Gastroesophageal sphincter (tissue), 4 donors: ENCODE results near the gene PCDHA8. TPM values are rescaled to one million over a fixed set of nuclear protein-coding genes. Genes with fewer than 3 reads are reported as not detected.
"Not testable (repeated sequence)": the region's sequence is repeated elsewhere in the genome, so short reads cannot be mapped to it uniquely, and the experiment has no call there.

ENCODE experiments used
- ATAC-seq: fragments of 150-250 bp; one replicate; pipeline ENCODE4 v1.9.1; 2016; ENCODE audit warnings: mild to moderate bottlenecking, moderate library complexity
- H3K27ac ChIP-seq, 4 donors: fragments of 200-600 bp; sonication (generic) in 3 of 4; 1 replicate in 3 of 4; 2 replicates in 1 of 4; pipeline ENCODE4 v1.5.1; 2016 to 2019
- H3K27me3 ChIP-seq: fragments of 200-600 bp; sonication (generic); one replicate; pipeline ENCODE4 v1.5.1; 2019
- H3K36me3 ChIP-seq, 2 donors: fragments of 200-600 bp; sonication (generic); one replicate each; pipeline ENCODE4 v1.5.1; 2019; ENCODE audit warnings: control low read depth in 1 of 2
- H3K4me1 ChIP-seq, 3 donors: fragments of 200-600 bp; sonication (generic); 1 replicate in 2 of 3; 2 replicates in 1 of 3; pipeline ENCODE4 v1.5.1; 2016 to 2019; ENCODE audit warnings: control low read depth in 2 of 3
- H3K4me3 ChIP-seq, 2 donors: fragments of 200-600 bp; sonication (generic); one replicate each; pipeline ENCODE4 v1.5.1; 2019; ENCODE audit warnings: mild to moderate bottlenecking in 1 of 2, moderate library complexity in 1 of 2
- H3K9me3 ChIP-seq, 3 donors: fragments of 200-600 bp; sonication (generic); one replicate each; pipeline ENCODE4 v1.5.1; 2017 to 2019; ENCODE audit warnings: control low read depth in 2 of 3
- EP300 ChIP-seq: sonication (generic); formaldehyde crosslinking; IDR thresholded peaks from one replicate; pipeline ENCODE4 v1.6.1; 2017; ENCODE audit warnings: antibody characterized with exemption, mild to moderate bottlenecking
- POLR2A ChIP-seq, 2 donors: fragments of 450-650 bp; IDR thresholded peaks; one replicate each; pipeline ENCODE4 v1.6.1; 2017; ENCODE audit warnings: antibody characterized with exemption in 2 of 2, mild to moderate bottlenecking in 2 of 2, moderate library complexity in 1 of 2
- POLR2AphosphoS5 ChIP-seq: sonication (generic); formaldehyde crosslinking; IDR thresholded peaks from one replicate; pipeline ENCODE4 v1.6.1; 2017; ENCODE audit warnings: antibody characterized with exemption
- WGBS, 2 donors: methylation state at CpG; one replicate each; pipeline ENCODE4 v1.1.5; 2018; ENCODE audit warnings: low coverage in 1 of 2; 5-methylcytosine and 5-hydroxymethylcytosine counted together
- total RNA-seq, 4 donors: library from RNA; depleted of rRNA; stranded (reverse); fragments of >200 nt; gene quantifications; one replicate each; pipeline ENCODE4 v1.1.0, GENCODE V29; 2016
- TF ChIP-seq, protein P1 (sequence below), 4 experiments: fragments of 200-600 bp in 2 of 4; fragments of 450-650 bp in 2 of 4; sonication (generic) in 1 of 4; IDR thresholded peaks; one replicate each; pipeline ENCODE4 v1.5.1; 2017 to 2019; ENCODE audit warnings: antibody characterized with exemption in 4 of 4, mild to moderate bottlenecking in 2 of 4, moderate library complexity in 2 of 4

The PCDHA8 gene
- total RNA-seq, 4 donors from 2014 or later: 0.15 TPM; not detected in 3

DNA sequence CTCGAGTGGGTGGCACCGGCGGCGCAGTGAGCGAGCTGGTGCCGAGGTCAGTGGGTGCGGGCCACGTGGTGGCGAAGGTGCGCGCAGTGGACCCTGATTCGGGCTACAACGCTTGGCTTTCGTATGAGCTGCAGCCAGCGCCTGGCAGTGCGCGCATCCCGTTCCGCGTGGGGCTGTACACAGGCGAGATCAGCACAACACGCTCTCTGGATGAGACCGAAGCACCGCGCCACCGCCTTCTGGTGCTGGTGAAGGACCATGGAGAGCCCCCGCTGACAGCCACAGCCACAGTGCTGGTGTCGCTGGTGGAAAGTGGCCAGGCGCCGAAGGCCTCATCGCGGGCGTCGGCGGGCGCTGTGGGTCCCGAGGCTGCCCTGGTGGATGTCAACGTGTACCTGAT is 17.5 kb upstream of the PCDHA8 start:
- TF ChIP-seq, protein P1, sequence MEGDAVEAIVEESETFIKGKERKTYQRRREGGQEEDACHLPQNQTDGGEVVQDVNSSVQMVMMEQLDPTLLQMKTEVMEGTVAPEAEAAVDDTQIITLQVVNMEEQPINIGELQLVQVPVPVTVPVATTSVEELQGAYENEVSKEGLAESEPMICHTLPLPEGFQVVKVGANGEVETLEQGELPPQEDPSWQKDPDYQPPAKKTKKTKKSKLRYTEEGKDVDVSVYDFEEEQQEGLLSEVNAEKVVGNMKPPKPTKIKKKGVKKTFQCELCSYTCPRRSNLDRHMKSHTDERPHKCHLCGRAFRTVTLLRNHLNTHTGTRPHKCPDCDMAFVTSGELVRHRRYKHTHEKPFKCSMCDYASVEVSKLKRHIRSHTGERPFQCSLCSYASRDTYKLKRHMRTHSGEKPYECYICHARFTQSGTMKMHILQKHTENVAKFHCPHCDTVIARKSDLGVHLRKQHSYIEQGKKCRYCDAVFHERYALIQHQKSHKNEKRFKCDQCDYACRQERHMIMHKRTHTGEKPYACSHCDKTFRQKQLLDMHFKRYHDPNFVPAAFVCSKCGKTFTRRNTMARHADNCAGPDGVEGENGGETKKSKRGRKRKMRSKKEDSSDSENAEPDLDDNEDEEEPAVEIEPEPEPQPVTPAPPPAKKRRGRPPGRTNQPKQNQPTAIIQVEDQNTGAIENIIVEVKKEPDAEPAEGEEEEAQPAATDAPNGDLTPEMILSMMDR (IDR thresholded peaks at IDR 0.05): no peak
- TF ChIP-seq POLR2A (IDR thresholded peaks at IDR 0.05): no peak
- no CpG with 5 or more reads among the region's 38 CpGs for WGBS, 2 donors
- H3K9me3 ChIP-seq: peaks cover 0 to 37% (median 0%) of the 10 kb centered on the region in 3 donors
- no peak overlapping the region for H3K4me3 ChIP-seq
- H3K27ac ChIP-seq: no peak overlapping the region
- no peaks in the 10 kb centered on the region for H3K36me3 ChIP-seq
- ATAC-seq: no peak
- H3K4me1 ChIP-seq: no peaks in the 10 kb centered on the region
- H3K27me3 ChIP-seq: peaks cover 55% of the 10 kb centered on the region

DNA sequence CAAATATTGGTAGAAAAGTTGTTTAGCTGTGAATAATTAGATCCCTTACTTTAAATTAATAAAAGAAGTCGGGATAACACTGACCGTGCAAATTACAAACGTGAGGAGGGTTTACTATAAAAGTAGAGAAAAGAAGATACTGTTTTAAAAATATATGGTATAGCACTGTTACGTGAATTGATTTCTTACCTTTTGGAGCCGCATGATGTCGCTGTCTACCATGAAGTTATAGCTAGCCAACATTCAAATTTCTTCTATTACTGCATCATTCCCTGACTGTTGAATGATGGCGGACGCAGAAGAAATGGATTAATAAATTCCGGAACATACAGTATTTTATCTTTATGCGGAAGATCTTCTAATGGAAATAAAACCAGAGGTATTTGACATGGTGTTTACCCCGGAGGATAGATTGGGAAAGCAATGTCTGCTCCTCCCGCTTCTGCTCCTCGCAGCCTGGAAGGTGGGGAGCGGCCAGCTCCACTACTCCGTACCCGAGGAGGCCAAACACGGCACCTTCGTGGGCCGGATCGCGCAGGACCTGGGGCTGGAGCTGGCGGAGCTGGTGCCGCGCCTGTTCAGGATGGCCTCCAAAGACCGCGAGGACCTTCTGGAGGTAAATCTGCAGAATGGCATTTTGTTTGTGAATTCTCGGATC is 13.2 kb upstream of the PCDHA8 start, which contains the start of gene PCDHA6:
TSS of gene PCDHA6 (plus strand) at position 257 of the 658 bp plus-strand sequence. CDS start at position 389, 132 bp downstream.
- H3K36me3 ChIP-seq: no peaks in the 10 kb centered on the region
- TF ChIP-seq POLR2AphosphoS5 (no peak), EP300 (no peak), POLR2A (IDR thresholded peaks at IDR 0.05) (no peak)
- TF ChIP-seq, protein P1 (IDR thresholded peaks at IDR 0.05): no peak
- ATAC-seq: no peak
- H3K27ac ChIP-seq: no peak within 1 kb of the TSS
- H3K4me3 ChIP-seq: no peak within 1 kb of the TSS
- peaks cover 0 to 55% (median 0%) of the 10 kb centered on the region in 3 donors for H3K9me3 ChIP-seq
- H3K4me1 ChIP-seq: no peaks in the 10 kb centered on the region
- H3K27me3 ChIP-seq: peaks cover 78% of the 10 kb centered on the region
- 10 to 17% methylated on average over 11 to 12 of the region's 27 CpGs for WGBS, 2 donors

DNA sequence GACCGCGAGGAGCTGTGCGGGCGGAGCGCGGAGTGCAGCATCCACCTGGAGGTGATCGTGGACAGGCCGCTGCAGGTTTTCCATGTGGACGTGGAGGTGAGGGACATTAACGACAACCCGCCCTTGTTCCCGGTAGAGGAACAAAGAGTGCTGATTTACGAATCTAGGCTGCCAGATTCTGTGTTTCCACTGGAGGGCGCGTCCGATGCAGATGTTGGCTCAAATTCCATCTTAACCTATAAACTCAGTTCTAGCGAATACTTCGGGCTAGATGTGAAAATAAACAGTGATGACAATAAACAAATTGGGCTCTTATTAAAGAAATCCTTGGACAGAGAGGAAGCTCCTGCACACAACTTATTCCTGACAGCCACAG is 12.6 kb upstream of the PCDHA8 start:
- Histone ChIP-seq H3K4me3 (no peak overlapping the region), H3K4me1 (no peaks in the 10 kb centered on the region), H3K36me3 (no peaks in the 10 kb centered on the region), H3K9me3 (peaks cover 0 to 50% (median 0%) of the 10 kb centered on the region in 3 donors), H3K27me3 (peaks cover 78% of the 10 kb centered on the region), H3K27ac (no peak overlapping the region)
- 19 to 27% methylated on average over 9 to 11 of the region's 18 CpGs for WGBS, 2 donors
- TF ChIP-seq, protein P1 (IDR thresholded peaks at IDR 0.05): no peak
- no peak for TF ChIP-seq POLR2A (IDR thresholded peaks at IDR 0.05)
- TF ChIP-seq EP300: no peak
- no peak for TF ChIP-seq POLR2AphosphoS5
- no peak for ATAC-seq

DNA sequence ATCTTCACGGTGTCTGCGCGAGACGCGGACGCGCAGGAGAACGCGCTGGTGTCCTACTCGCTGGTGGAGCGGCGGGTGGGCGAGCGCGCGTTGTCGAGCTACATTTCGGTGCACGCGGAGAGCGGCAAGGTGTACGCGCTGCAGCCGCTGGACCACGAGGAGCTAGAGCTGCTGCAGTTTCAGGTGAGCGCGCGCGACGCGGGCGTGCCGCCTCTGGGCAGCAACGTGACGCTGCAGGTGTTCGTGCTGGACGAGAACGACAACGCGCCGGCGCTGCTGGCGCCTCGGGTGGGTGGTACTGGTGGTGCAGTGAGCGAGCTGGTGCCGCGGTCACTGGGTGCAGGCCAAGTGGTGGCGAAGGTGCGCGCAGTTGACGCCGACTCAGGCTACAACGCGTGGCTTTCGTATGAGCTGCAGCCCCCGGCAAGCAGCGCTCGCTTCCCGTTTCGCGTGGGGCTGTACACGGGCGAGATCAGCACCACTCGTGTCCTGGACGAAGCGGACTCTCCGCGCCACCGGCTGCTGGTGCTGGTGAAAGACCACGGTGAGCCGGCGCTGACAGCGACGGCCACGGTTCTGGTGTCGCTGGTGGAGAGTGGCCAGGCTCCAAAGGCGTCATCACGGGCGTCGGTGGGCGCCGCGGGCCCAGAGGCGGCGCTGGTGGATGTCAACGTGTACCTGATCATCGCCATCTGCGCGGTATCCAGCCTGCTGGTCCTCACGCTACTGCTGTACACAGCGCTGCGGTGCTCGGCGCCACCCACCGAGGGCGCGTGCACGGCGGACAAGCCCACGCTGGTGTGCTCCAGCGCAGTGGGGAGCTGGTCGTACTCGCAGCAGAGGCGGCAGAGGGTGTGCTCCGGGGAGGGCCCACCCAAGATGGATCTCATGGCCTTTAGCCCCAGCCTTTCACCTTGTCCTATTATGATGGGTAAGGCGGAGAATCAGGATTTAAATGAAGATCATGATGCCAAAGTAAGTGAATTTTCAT is 11.2 kb upstream of the PCDHA8 start:
- not testable (repeated sequence) for H3K4me3 ChIP-seq, H3K36me3 ChIP-seq, H3K4me1 ChIP-seq, ATAC-seq, H3K27ac ChIP-seq
- Histone ChIP-seq H3K27me3 (peaks cover 81% of the 10 kb centered on the region), H3K9me3 (peaks cover 0 to 55% (median 0%) of the 10 kb centered on the region in 3 donors)
- 15 to 88% methylated on average over 1 to 4 of the region's 106 CpGs for WGBS, 2 donors

DNA sequence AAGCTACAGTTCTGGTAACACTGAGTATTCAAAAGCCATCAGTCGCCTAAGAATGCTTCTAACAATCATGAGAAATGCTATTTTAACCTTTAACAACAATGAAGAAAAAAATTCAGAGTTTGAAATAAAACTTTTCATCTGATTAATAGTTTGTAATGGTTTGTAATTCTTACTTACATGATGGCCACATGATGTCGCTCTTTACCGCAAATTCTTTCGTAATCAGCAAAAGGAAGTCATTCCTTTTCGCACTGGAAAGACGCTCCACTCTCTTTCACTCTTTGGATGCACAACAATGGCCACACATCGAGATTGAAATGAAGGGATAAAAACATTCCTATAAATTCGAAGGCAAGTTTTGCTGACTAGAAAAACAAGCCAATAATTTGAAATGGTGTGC is 7.0 kb upstream of the PCDHA8 start, which contains the start of gene PCDHA7:
TSS of gene PCDHA7 (plus strand) at position 277 of the 400 bp plus-strand sequence. CDS start at position 392, 115 bp downstream.
- H3K4me3 ChIP-seq: peak within 1 kb of the TSS in 1 of 2 donors; percentile 19
- no peak within 1 kb of the TSS for H3K27ac ChIP-seq
- no peak for ATAC-seq
- H3K27me3 ChIP-seq: peaks cover 80% of the 10 kb centered on the region
- H3K4me1 ChIP-seq: no peaks in the 10 kb centered on the region
- 8 to 17% methylated on average over 6 to 8 of the region's 8 CpGs for WGBS, 2 donors
- no peaks in the 10 kb centered on the region for H3K36me3 ChIP-seq
- peaks cover 0 to 53% (median 0%) of the 10 kb centered on the region in 3 donors for H3K9me3 ChIP-seq
- TF ChIP-seq POLR2A (IDR thresholded peaks at IDR 0.05) (no peak), POLR2AphosphoS5 (no peak), EP300 (no peak)
- TF ChIP-seq, protein P1 (IDR thresholded peaks at IDR 0.05): no peak

DNA sequence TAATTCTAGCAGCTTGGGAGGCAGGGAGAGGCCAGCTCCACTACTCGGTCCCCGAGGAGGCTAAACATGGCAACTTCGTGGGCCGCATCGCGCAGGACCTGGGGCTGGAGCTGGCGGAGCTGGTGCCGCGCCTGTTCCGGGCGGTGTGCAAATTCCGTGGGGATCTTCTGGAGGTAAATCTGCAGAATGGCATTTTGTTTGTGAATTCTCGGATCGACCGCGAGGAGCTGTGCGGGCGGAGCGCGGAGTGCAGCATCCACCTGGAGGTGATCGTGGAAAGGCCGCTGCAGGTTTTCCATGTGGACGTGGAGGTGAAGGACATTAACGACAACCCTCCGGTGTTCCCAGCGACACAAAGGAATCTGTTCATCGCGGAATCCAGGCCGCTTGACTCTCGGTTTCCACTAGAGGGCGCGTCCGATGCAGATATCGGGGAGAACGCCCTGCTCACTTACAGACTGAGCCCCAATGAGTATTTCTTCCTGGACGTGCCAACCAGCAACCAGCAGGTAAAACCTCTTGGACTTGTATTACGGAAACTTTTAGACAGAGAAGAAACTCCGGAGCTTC is 6.5 kb upstream of the PCDHA8 start:
- H3K27ac ChIP-seq, H3K4me1 ChIP-seq, ATAC-seq, H3K36me3 ChIP-seq: not testable (repeated sequence)
- Histone ChIP-seq H3K9me3 (peaks cover 0 to 51% (median 0%) of the 10 kb centered on the region in 3 donors), H3K4me3 (peak overlapping the region in 1 of 2 donors; percentile 19), H3K27me3 (peaks cover 80% of the 10 kb centered on the region)
- WGBS, 2 donors: 7% methylated on average over 7 of the region's 38 CpGs; no CpG with 5 or more reads in 1 of the 2 donors
